ENCODE results near the gene GRID1.
A peak's percentile ranks its signal among the peaks of the same experiment; 100 is the strongest.
"Not testable (repeated sequence)": the region's sequence is repeated elsewhere in the genome, so short reads cannot be mapped to it uniquely, and the experiment has no call there.

GRID1 gene

DNA sequence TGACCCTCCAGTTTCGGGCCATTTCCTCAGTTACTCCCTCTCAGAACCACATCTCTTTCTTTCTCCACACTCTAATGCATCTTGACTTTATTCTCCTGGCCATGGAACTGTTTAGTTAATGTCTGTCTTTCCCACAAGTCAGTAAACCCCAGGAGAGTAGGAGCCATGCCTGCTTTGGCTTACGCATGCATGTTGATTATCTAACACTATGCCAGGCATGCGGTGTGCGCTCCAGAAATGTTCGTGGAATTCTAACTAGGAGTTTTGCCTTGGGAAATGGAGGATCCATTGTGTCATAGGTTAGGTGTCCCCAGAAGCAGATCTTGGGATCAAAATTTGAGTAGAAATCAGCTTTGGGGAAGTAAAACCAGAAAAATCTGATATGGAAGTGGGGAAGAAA is 308.9 kb downstream of the GRID1 start:
- DNase-seq: no peak

DNA sequence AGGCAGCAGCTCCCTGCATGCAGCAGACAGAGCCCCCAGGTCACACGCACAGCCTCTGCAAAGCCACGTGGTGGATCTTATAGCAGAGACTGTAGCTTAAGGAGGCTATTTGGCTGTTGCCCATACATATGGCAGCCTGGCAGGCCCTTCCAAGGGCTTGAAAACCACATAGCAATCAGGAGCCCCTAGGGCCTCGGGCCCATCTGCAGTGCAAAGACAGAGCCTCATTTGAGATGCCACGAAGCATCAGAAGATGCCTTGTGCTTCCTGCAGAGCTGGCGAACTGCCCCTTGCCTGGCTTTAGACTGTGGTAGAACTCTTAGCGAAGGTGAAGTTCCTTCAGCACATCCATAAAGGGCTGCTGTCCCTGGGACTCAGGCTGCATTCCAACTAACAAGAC is 309.9 kb downstream of the GRID1 start:
- DNase-seq: no peak

DNA sequence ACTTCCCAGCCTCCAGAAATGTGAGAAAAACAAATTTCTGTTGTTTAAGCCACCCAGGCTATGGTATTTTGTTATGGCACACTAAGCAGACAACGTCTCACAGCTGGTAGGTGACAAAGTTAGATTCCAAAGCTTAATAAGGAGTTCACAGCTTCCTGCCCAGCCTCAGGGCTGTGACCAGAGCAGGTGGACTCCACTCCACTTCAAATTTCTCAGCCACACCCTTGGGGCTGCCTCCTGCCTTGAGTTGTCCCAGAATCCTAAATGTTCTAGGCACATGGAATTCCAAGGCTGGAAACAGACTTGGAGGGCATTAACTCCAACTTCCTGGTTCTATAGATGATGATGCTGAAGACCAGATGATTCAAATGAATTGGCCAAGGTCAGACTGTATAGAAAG is 310.7 kb downstream of the GRID1 start:
- DNase-seq: no peak

GRCh38 chr10:86053675-86054074 is 312.9 kb downstream of the GRID1 start:
- no peak for DNase-seq

GRCh38 chr10:86051586-86051985 is 315.0 kb downstream of the GRID1 start:
- DNase-seq: no peak

DNA sequence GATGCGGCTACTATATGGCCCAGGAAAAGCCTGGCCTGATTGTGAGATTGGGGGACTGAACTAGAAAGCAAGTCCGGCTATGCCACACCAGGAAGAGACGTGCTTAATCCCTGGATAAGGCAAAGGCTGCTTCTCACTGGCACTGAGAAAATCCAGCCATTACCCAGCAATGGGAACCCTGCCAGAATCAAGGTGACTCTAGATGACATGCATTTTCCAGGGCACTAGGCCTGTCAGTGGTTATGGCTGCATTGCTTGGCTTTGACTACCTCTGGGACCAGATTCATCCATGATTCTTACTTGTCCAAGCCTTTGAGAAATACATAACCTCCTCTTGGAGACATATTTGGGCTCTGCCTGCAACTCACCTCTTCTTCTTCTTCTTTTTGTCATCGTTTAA is 317.2 kb downstream of the GRID1 start:
- no peak for DNase-seq

DNA sequence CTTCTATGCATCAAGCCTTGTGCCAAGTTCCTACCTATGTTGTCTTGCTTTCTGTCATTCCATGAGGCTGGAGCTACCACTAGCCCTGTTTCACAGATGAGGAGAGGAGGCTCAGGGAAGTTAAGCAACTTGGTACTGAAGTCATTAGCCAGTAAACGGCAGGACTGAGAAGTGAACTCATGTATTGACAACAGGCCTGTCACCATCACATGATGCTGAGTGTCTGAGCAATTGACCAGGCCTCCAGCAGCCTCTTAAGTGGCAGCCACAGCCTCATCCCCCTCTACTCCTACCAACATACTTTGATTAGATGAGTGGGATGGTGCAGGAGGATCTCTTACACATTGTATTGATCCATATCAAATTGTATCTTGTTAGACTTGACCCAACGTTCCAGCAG is 317.6 kb downstream of the GRID1 start:
- peak in 1 of 2 donors; percentile 24 for DNase-seq

- DNase-seq: no peak
Measured at GRCh38 chr10:86048571-86048970, 318.0 kb downstream of the GRID1 start.

DNA sequence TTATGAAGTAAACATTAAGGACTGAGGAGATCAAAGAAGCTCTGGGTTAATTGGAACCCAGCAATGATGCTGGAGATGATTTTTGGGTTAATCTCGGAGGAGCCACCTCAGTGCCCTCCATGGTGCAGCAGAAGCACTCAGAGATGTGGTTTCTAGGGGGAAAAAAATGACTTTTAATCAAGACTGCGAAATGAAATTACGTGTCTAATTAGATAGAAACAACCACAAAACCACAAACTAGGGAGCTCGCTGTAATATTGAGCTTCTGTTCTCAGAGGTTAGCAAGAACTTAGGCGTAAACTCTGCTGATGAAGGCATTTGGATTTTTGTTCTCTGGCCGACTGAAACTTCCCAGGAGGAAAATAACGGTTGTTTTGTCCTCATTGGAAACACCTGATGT is 319.0 kb downstream of the GRID1 start:
- DNase-seq: no peak

DNA sequence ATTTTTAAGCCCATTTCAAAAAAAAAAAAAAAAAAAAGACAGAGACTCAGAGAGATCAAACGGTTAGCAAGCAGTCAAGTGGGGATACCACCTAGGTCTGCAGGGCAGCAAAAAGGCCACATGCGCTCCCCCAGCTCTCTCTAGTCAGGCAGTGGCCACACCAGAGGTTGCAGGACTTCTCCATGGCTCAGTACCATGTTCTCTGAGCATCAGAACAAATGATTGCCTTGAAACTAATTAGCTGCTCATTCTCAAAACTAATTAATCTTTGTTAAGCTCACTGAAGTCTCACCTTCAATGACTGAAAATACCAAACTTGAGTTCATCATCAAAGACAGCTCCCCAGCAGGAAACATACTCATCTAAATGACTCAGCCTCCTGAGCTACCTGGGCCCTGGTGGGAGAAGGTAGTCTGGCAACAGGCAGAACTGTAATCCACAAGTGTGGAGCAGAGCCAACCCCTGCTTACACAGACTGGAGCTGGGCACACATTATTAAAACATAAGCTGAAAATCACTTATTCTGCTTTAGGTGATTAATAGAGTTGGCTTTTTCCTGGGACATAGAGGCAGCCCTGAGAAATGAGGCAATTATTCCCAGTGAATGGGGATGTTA is 319.6 kb downstream of the GRID1 start:
- no peak for DNase-seq

- no peak for DNase-seq
Measured at GRCh38 chr10:86045896-86046295, 320.7 kb downstream of the GRID1 start.

- DNase-seq: no peak
Measured at GRCh38 chr10:86044029-86044428, 322.6 kb downstream of the GRID1 start.

DNA sequence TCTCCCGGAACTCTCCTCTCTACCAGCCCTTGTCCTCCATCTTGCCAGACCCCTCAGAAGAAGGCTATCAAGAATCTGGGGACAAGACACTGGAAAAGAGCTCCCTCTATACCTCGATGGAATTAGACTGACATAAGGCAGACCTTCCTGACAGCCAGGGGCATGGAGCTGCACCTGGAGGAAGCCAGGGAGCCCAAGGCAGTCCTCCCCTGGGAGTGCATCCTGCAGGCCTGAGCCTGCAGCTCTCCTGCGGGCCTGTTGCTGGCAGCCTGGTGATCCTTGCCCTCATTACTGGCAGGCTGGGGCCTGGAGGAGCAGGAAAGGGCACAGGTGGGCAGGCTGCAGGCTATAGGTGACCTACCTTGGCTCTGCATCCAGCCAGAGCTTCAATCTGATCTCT is 323.4 kb downstream of the GRID1 start:
- no peak for DNase-seq

- DNase-seq: no peak
Measured at GRCh38 chr10:86042161-86042560, 324.4 kb downstream of the GRID1 start.

DNA sequence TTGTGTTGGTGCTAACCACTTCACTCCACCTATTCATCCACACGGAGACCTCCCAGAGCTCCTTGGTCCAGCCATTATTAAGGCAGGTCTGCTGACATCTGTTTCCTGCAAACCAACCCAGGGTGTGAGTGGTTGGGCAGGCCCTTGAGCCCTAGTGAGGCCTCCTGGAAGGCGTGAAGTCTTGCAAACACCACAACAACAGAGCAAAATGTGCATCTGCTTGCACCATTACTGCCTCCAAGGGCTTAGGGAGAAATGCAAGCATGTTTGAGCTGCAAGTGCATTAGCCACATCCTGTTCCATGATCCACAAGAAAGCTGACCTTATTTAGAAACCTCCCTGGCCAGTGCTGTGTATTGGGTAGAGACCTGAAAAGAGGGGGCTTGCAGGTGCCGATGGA is 325.5 kb downstream of the GRID1 start:
- no peak for DNase-seq

DNA sequence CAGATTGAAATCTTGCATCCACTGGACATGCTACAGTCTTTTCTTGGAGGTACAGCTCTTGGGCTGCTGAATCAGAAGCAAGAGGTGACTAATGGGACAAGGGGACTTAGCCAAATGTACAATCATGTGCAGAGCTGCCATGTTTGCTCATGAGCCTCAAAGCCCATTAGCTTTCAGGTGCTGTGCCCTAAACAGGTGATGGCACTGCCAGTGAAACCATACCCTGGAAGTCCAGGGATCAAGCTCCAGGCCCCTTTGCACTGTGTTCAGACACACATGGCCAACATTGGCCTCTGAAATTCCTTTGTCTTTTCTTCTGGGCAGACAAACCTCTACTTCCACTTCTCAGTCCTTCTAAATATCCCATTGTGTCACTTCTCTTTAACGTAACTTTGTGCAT is 328.2 kb downstream of the GRID1 start:
- no peak for DNase-seq

DNA sequence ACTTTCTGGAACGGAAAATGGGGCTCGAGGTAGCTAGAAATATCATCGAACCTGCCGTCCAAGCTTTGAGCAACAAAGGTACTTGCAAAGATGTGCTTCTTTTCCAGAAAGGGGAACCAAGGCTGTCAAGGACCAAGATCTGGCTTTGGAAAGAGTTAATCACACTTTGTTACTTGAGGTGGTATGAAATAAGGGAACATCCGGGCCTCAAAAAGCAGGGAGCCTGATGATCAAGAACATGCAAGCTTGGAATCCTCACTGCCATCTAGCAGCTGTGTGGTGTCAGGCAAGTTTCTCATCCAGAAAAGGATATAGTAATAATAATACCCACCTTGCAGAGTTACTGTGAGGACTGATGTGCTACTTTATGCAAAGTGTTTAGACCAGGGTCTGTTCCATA is 329.5 kb downstream of the GRID1 start:
- no peak for DNase-seq

DNA sequence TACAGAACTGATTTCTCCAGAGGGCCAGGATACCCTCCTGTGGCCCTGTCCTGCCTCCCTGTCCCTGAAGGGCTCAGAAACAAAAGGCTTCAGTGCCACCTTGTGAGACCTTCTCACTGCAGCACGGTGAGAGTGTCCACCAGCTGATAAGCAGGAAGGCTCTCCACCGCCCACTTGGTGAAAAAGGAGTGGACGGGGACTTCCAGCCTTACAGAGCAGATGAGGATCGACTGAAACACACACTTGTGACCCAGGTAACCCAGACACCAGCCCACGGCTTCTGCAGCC is 330.1 kb downstream of the GRID1 start:
- peak in 1 of 2 donors; percentile 7 for DNase-seq

DNA sequence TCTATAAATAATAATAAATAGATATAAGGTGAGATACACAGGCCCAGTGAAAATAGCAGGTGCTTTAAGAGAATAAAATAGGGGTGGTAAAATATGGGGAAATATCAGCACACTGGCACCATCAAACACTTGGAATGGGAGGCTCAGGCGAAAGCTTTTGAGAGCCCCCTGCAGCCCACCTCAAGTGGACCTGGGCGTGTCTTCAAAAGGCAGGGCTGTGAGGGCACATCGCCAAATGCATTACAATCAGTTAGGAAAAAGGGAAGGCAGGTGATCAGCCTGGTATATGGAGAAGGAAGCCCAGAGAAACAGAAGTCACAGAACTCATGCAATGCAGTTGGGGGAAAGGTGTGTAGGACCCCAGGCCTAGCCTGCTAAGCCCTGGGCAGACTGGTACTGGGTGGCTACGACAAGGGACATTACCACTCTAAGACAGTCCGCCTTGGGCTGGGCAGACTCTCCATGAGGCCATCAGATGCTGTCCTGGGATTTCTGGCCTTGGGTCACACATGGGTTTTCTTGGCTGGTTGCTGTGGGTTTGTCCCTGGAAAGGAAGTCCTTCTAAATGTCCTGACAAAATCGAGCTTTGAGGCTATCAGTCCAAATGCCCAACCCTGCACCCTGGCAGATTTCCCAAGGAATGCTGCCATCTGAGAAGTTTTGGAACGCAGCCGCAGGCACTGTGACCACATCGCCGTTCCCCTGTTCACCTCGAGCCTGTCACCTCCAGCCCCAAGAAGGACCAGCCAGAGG is 330.6 kb downstream of the GRID1 start:
- DNase-seq: no peak

GRCh38 chr10:86034710-86035109 is 331.9 kb downstream of the GRID1 start:
- no peak for DNase-seq

- no peak for DNase-seq
Measured at GRCh38 chr10:86033581-86033980, 333.0 kb downstream of the GRID1 start.

- DNase-seq: not testable (repeated sequence)
Measured at GRCh38 chr10:86032087-86032486, 334.5 kb downstream of the GRID1 start.

DNA sequence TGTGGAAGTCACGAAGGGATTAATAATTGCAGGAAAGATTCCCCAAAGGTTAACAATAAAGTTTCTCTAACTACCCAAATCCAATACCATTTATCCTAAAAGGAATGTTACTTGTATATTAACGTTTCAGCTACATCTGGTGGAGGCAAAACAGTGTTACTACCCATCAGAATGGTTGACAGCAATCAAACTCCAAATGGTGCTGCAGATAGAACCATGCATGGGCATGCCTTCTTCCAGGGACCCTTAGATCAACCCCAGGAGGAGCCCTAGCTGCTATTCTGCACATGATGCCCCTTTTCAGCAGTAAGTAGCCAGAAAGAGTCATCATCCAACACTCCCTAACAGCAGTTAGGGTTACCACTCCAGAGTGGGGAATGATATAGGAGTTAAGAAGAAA is 336.3 kb downstream of the GRID1 start:
- no peak for DNase-seq

DNA sequence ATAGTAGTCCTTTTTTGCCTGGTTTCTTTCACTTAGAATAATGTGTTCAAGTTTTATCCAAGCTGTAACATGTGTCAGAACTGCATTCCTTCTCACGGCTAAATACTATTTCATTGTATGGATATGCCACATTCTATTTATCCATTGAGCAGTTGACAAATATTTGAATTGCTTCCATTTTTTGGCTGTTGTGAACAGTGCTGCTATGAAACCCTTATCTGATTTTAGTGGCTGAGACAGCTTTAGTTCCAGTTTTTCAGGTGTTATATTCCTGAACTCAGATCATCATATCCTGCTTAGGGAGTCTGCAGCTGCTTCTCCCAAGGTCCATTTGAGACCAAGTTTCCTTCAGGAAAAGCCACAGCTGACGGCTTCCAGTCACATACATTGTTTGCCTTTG is 339.2 kb downstream of the GRID1 start:
- DNase-seq: no peak

GRCh38 chr10:86025509-86025908 is 341.1 kb downstream of the GRID1 start:
- DNase-seq: no peak

Measured in inflammatory macrophage treated with lipopolysaccharide for 1 hour (primary cell).